SK-N-SH treated with all-trans-retinoic acid at 6 μM for 48 hours (cell line): Measurements from ENCODE around the gene FAM78B.

Experiments used
- ATAC-seq: fragments of 200-7000 bp; cut with Tn5 transposase; 3 replicates; pipeline ENCODE4 v1.9.1; 2020; ENCODE audit warnings: mild to moderate bottlenecking, moderate library complexity
- ARNTL ChIP-seq: fragments of 450-650 bp; formaldehyde crosslinking; IDR thresholded peaks from 2 replicates; pipeline ENCODE4 v1.5.0; 2020; ENCODE audit warnings: low read depth, mild to moderate bottlenecking, moderate library complexity, borderline replicate concordance
- BACH2 ChIP-seq: fragments of 250-450 bp; sonication (Bioruptor Pico); IDR thresholded peaks from 2 replicates; pipeline ENCODE4 v1.9.0; 2021; ENCODE audit warnings: mild to moderate bottlenecking, borderline replicate concordance
- CREB5 ChIP-seq: fragments of 250-450 bp; sonication (Bioruptor Pico); IDR thresholded peaks from 2 replicates; pipeline ENCODE4 v1.5.1; 2020; ENCODE audit warnings: low read depth, mild to moderate bottlenecking, moderate library complexity
- CSDC2 ChIP-seq: fragments of 250-450 bp; sonication (Bioruptor Pico); IDR thresholded peaks from 2 replicates; pipeline ENCODE4 v1.5.0; 2020; ENCODE audit warnings: mild to moderate bottlenecking, moderate library complexity
- CSRNP3 ChIP-seq: fragments of 250-450 bp; sonication (Bioruptor Pico); IDR thresholded peaks from 2 replicates; pipeline ENCODE4 v1.5.1; 2021; ENCODE audit warnings: mild to moderate bottlenecking, moderate library complexity
- ESRRG ChIP-seq: fragments of 250-450 bp; sonication (Bioruptor Pico); IDR thresholded peaks from 2 replicates; pipeline ENCODE4 v1.6.1; 2021; ENCODE audit warnings: mild to moderate bottlenecking
- GLIS3 ChIP-seq: fragments of 250-450 bp; sonication (Bioruptor Pico); IDR thresholded peaks from 2 replicates; pipeline ENCODE4 v1.5.0; 2020; ENCODE audit warnings: mild to moderate bottlenecking, moderate library complexity
- ISL1 ChIP-seq: fragments of 250-450 bp; sonication (Bioruptor Pico); IDR thresholded peaks from 2 replicates; pipeline ENCODE4 v2.1.2; 2022; ENCODE audit warnings: mild to moderate bottlenecking, moderate library complexity
- OSR1 ChIP-seq: fragments of 250-450 bp; sonication (Bioruptor Pico); IDR thresholded peaks from 2 replicates; pipeline ENCODE4 v1.8.0; 2022; ENCODE audit warnings: moderate library complexity, mild to moderate bottlenecking, inconsistent platforms
- PATZ1 ChIP-seq: fragments of 250-450 bp; sonication (Bioruptor Pico); IDR thresholded peaks from 2 replicates; pipeline ENCODE4 v1.8.0; 2020; ENCODE audit warnings: mild to moderate bottlenecking, moderate library complexity, borderline replicate concordance
- POU6F1 ChIP-seq: fragments of 250-450 bp; sonication (Bioruptor Pico); IDR thresholded peaks from 2 replicates; pipeline ENCODE4 v1.8.0; 2021; ENCODE audit warnings: low read depth, mild to moderate bottlenecking, moderate library complexity, borderline replicate concordance
- PPARA ChIP-seq: fragments of 250-450 bp; sonication (Bioruptor Pico); IDR thresholded peaks from 2 replicates; pipeline ENCODE4 v1.5.0; 2020; ENCODE audit warnings: mild to moderate bottlenecking, borderline replicate concordance
- RARB ChIP-seq: fragments of 250-450 bp; sonication (Bioruptor Pico); IDR thresholded peaks from 2 replicates; pipeline ENCODE4 v1.8.0; 2021; ENCODE audit warnings: mild to moderate bottlenecking, moderate library complexity
- SNAI2 ChIP-seq: fragments of 250-450 bp; sonication (Bioruptor Pico); IDR thresholded peaks from 2 replicates; pipeline ENCODE4 v1.5.0; 2020; ENCODE audit warnings: mild to moderate bottlenecking, moderate library complexity
- TCF4 ChIP-seq: fragments of 250-450 bp; sonication (Bioruptor Pico); IDR thresholded peaks from 2 replicates; pipeline ENCODE4 v1.8.0; 2021; ENCODE audit warnings: mild to moderate bottlenecking, moderate library complexity, borderline replicate concordance
- TOX ChIP-seq: fragments of 250-450 bp; sonication (Bioruptor Pico); IDR thresholded peaks from 2 replicates; pipeline ENCODE4 v1.8.0; 2021; ENCODE audit warnings: mild to moderate bottlenecking, moderate library complexity, borderline replicate concordance
- ZC3H10 ChIP-seq: fragments of 250-450 bp; sonication (Bioruptor Pico); IDR thresholded peaks from 2 replicates; pipeline ENCODE4 v1.5.1; 2021; ENCODE audit warnings: mild to moderate bottlenecking, moderate library complexity
- ZFP3 ChIP-seq: fragments of 250-450 bp; sonication (Bioruptor Pico); IDR thresholded peaks from 2 replicates; pipeline ENCODE4 v1.5.0; 2020; ENCODE audit warnings: mild to moderate bottlenecking, moderate library complexity
- ZFP30 ChIP-seq: fragments of 450-650 bp; formaldehyde crosslinking; IDR thresholded peaks from 2 replicates; pipeline ENCODE4 v1.5.0; 2022; ENCODE audit warnings: mild to moderate bottlenecking, moderate library complexity
- ZNF70 ChIP-seq: fragments of 450-650 bp; formaldehyde crosslinking; IDR thresholded peaks from 2 replicates; pipeline ENCODE4 v1.5.0; 2020; ENCODE audit warnings: mild to moderate bottlenecking, moderate library complexity
- ZNF8 ChIP-seq: fragments of 450-650 bp; formaldehyde crosslinking; IDR thresholded peaks from 2 replicates; pipeline ENCODE4 v1.5.0; 2020; ENCODE audit warnings: mild to moderate bottlenecking, moderate library complexity

Gene FAM78B

GRCh38 chr1:166089804-166090203 is 77.0 kb downstream of the FAM78B start:
- no peak for ATAC-seq
- TF ChIP-seq CSRNP3 (CRISPR knock-in tag): no peak
- TF ChIP-seq TOX: no peak
- TF ChIP-seq ZC3H10: no peak
- no peak for TF ChIP-seq GLIS3 (CRISPR knock-in tag)
- TF ChIP-seq OSR1 (CRISPR knock-in tag): no peak
- no peak for TF ChIP-seq BACH2 (CRISPR knock-in tag)
- no peak for TF ChIP-seq ESRRG (CRISPR knock-in tag)
- no peak for TF ChIP-seq RARB (CRISPR knock-in tag)
- no peak for TF ChIP-seq ZFP3 (CRISPR knock-in tag)
- no peak for TF ChIP-seq SNAI2
- no peak for TF ChIP-seq ISL1
- TF ChIP-seq CSDC2 (CRISPR knock-in tag): no peak
- no peak for TF ChIP-seq ARNTL (CRISPR knock-in tag)
- TF ChIP-seq ZFP30 (CRISPR knock-in tag): no peak
- no peak for TF ChIP-seq POU6F1
- no peak for TF ChIP-seq ZNF8 (CRISPR knock-in tag)

- TF ChIP-seq RARB (CRISPR knock-in tag) (no peak), ZNF70 (CRISPR knock-in tag) (no peak), ZNF8 (CRISPR knock-in tag) (no peak), ZC3H10 (no peak), TOX (no peak)
- TF ChIP-seq, all 23 proteins: peak for 0
- ATAC-seq: no peak
Observed at GRCh38 chr1:166088572-166088955, 78.2 kb downstream of the FAM78B start.

GRCh38 chr1:166087734-166088571 is 78.8 kb downstream of the FAM78B start:
- no peak for TF ChIP-seq SNAI2
- no peak for TF ChIP-seq CSRNP3 (CRISPR knock-in tag)
- TF ChIP-seq PATZ1 (CRISPR knock-in tag): no peak
- TF ChIP-seq BACH2 (CRISPR knock-in tag): no peak
- TF ChIP-seq ZC3H10: no peak
- TF ChIP-seq ZFP30 (CRISPR knock-in tag): no peak
- TF ChIP-seq POU6F1: no peak
- no peak for TF ChIP-seq RARB (CRISPR knock-in tag)
- no peak for TF ChIP-seq TCF4
- no peak for TF ChIP-seq ESRRG (CRISPR knock-in tag)
- TF ChIP-seq PPARA: no peak
- TF ChIP-seq ZFP3 (CRISPR knock-in tag): no peak
- no peak for TF ChIP-seq CSDC2 (CRISPR knock-in tag)
- no peak for TF ChIP-seq ARNTL (CRISPR knock-in tag)
- TF ChIP-seq ZNF70 (CRISPR knock-in tag): no peak
- TF ChIP-seq CREB5 (CRISPR knock-in tag): no peak
- no peak for TF ChIP-seq ZNF8 (CRISPR knock-in tag)
- TF ChIP-seq, all 23 proteins: peak for 0
- ATAC-seq: no peak
